Fibroblast of lung (primary cell): ENCODE measurements around the gene CCDC73. TPM values are rescaled to one million over a fixed set of nuclear protein-coding genes. Genes with fewer than 3 reads are reported as not detected.
A peak's percentile ranks its signal among the peaks of the same experiment; 100 is the strongest.

Experiments used
- DNase-seq, 2 donors: peaks; one replicate each; pipeline versions ENCODE4 v3.0.0 to v3.0.0-alpha.2; 2010; ENCODE audit warnings: low read depth in 2 of 2
- H2AFZ ChIP-seq: 2 replicates; pipeline ENCODE4 v1.5.1; 2012; ENCODE audit warnings: low read length, control low read depth, inconsistent platforms
- H3K27ac ChIP-seq: 2 replicates; pipeline ENCODE4 v1.5.1; 2011; ENCODE audit warnings: low read length, control low read depth; ENCODE audit not compliant: insufficient read depth
- H3K27me3 ChIP-seq: 2 replicates; pipeline ENCODE4 v1.5.1; 2011; ENCODE audit warnings: mild to moderate bottlenecking, low read length; ENCODE audit not compliant: control insufficient read depth, insufficient read depth
- H3K36me3 ChIP-seq: 2 replicates; pipeline ENCODE4 v1.5.1; 2011; ENCODE audit warnings: low read length; ENCODE audit not compliant: control insufficient read depth, insufficient read depth
- H3K4me1 ChIP-seq: 2 replicates; pipeline ENCODE4 v1.5.1; 2011; ENCODE audit warnings: low read length; ENCODE audit not compliant: control insufficient read depth, insufficient read depth; ENCODE audit errors: extremely low read depth
- H3K4me2 ChIP-seq: 2 replicates; pipeline ENCODE4 v1.5.1; 2011; ENCODE audit warnings: low read length, control low read depth; ENCODE audit not compliant: insufficient read depth; ENCODE audit errors: extremely low read depth
- H3K4me3 ChIP-seq, 4 experiments: fragments of 200-600 bp in 1 of 4; sonication (generic) in 1 of 4; replicated peaks in 1 of 4; 2 replicates each; pipeline ENCODE4 v1.5.1; 2011 to 2016; ENCODE audit warnings: low read length in 4 of 4, low read depth in 3 of 4, mild to moderate bottlenecking in 3 of 4, control low read depth in 2 of 4, inconsistent platforms in 1 of 4, mixed read lengths in 1 of 4; ENCODE audit not compliant: insufficient read depth in 1 of 4; ENCODE audit errors: control extremely low read depth in 1 of 4
- H3K79me2 ChIP-seq: 2 replicates; pipeline ENCODE4 v1.5.1; 2012; ENCODE audit warnings: mild to moderate bottlenecking, low read length, inconsistent platforms; ENCODE audit not compliant: control insufficient read depth, insufficient read depth
- H3K9ac ChIP-seq: 2 replicates; pipeline ENCODE4 v1.5.1; 2011; ENCODE audit warnings: mild to moderate bottlenecking, low read length, control low read depth; ENCODE audit not compliant: insufficient read depth
- H3K9me3 ChIP-seq: 2 replicates; pipeline ENCODE4 v1.5.1; 2012; ENCODE audit warnings: low read depth, low read length; ENCODE audit not compliant: control insufficient read depth, insufficient read depth
- H4K20me1 ChIP-seq: 2 replicates; pipeline ENCODE4 v1.5.1; 2011; ENCODE audit warnings: low read length; ENCODE audit not compliant: control insufficient read depth, insufficient read depth; ENCODE audit errors: extremely low read depth
- EZH2 ChIP-seq: IDR thresholded peaks from 2 replicates; pipeline ENCODE4 v1.5.1; 2012; ENCODE audit warnings: low read length, control low read depth, mild to moderate bottlenecking; ENCODE audit errors: missing control alignments
- polyA plus RNA-seq, 2 donors: library from polyadenylated mRNA; depleted of rRNA in 1 of 2; stranded (reverse) in 1 of 2; unstranded in 1 of 2; fragments of >200 nt; gene quantifications; 2 replicates each; pipeline ENCODE4 v1.2.1, GENCODE V29; 2011 to 2012; ENCODE audit warnings: missing spikeins in 1 of 2
- total RNA-seq: library from RNA; depleted of rRNA; stranded (reverse); fragments of >200 nt; gene quantifications from 2 replicates; pipeline ENCODE4 v1.2.1, GENCODE V29; 2014
- TF ChIP-seq, protein P1 (sequence below), 2 donors: IDR thresholded peaks in 1 of 2; conservative IDR thresholded peaks in 1 of 2; 1 replicate in 1 of 2; 2 replicates in 1 of 2; pipeline ENCODE4 v1.5.1; 2011 to 2012; ENCODE audit warnings: low read length in 2 of 2, control low read depth in 1 of 2, inconsistent platforms in 1 of 2, low read depth in 1 of 2, mild to moderate bottlenecking in 1 of 2

The CCDC73 gene
- total and polyA plus RNA-seq, 2 donors (not counting 1 experiment from before 2014, with no cell fraction given) = under 0.01 TPM; not detected in 1

DNA sequence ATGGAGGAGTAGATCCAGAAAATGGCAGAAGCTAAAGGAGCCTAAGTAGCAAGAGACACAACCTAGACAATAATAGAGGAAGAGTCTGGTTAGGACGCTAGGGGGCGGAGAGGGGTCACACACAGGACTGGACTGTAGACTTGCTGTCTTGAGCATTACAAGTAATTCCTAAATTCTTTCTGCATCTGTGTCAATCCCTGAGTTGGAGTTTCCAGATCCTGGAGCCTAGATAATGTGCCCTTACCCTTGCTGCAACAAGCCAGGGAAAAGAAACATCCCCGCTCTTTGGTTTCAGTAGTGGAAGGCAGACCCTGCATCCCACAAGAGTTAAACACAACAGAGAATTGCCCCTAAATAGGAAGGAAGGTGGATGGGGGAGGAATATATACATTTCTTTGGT lies 14.9 kb upstream of the CCDC73 start:
- no peak for TF ChIP-seq EZH2
- TF ChIP-seq, protein P1, sequence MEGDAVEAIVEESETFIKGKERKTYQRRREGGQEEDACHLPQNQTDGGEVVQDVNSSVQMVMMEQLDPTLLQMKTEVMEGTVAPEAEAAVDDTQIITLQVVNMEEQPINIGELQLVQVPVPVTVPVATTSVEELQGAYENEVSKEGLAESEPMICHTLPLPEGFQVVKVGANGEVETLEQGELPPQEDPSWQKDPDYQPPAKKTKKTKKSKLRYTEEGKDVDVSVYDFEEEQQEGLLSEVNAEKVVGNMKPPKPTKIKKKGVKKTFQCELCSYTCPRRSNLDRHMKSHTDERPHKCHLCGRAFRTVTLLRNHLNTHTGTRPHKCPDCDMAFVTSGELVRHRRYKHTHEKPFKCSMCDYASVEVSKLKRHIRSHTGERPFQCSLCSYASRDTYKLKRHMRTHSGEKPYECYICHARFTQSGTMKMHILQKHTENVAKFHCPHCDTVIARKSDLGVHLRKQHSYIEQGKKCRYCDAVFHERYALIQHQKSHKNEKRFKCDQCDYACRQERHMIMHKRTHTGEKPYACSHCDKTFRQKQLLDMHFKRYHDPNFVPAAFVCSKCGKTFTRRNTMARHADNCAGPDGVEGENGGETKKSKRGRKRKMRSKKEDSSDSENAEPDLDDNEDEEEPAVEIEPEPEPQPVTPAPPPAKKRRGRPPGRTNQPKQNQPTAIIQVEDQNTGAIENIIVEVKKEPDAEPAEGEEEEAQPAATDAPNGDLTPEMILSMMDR (conservative IDR thresholded peaks at IDR 0.05 in 1 of 2, IDR thresholded peaks at IDR 0.05 in 1 of 2; ENCODE audit: low read depth in 1 of 2, low read length in 2 of 2) = peak; percentile 88 to 94
- H3K9ac ChIP-seq = no peak overlapping the region
- H2AFZ ChIP-seq = no peak overlapping the region
- no peaks in the 10 kb centered on the region for H3K79me2 ChIP-seq
- H4K20me1 ChIP-seq = no peaks in the 10 kb centered on the region
- no peak overlapping the region for H3K4me3 ChIP-seq
- H3K36me3 ChIP-seq = no peaks in the 10 kb centered on the region
- H3K4me2 ChIP-seq = no peak overlapping the region
- peaks cover 6% of the 10 kb centered on the region for H3K27me3 ChIP-seq
- no peaks in the 10 kb centered on the region for H3K9me3 ChIP-seq
- DNase-seq = peak; percentile 66 to 78
- no peak overlapping the region for H3K27ac ChIP-seq
- no peaks in the 10 kb centered on the region for H3K4me1 ChIP-seq

DNA sequence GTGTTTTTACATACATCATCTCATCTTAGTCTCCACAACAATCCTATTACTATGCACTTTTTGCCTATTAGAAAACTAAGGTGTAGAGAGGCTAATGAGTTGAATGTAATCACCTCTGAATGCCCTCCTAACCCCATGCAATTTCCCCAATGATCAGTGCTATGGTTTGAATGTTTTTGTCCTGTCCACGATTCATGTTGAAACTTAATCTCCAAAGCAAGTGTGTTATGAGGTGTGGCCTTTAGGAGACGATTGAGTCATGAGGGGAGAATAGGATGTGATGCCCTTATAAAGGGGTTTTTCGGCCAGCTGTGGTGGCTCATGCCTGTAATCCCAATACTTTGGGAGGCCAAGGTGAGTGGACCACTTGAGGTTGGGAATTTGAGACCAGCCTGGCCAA lies 2.0 kb upstream of the CCDC73 start:
- Histone ChIP-seq H3K27ac (no peak overlapping the region), H4K20me1 (no peaks in the 10 kb centered on the region), H3K4me1 (no peaks in the 10 kb centered on the region), H3K36me3 (no peaks in the 10 kb centered on the region), H2AFZ (no peak overlapping the region), H3K4me2 (no peak overlapping the region), H3K9me3 (no peaks in the 10 kb centered on the region), H3K79me2 (no peaks in the 10 kb centered on the region), H3K4me3 (no peak overlapping the region), H3K9ac (no peak overlapping the region), H3K27me3 (no peaks in the 10 kb centered on the region)
- no peak for TF ChIP-seq EZH2
- TF ChIP-seq, protein P1 (conservative IDR thresholded peaks at IDR 0.05 in 1 of 2, IDR thresholded peaks at IDR 0.05 in 1 of 2; ENCODE audit: low read depth in 1 of 2, low read length in 2 of 2) = no peak
- no peak for DNase-seq

DNA sequence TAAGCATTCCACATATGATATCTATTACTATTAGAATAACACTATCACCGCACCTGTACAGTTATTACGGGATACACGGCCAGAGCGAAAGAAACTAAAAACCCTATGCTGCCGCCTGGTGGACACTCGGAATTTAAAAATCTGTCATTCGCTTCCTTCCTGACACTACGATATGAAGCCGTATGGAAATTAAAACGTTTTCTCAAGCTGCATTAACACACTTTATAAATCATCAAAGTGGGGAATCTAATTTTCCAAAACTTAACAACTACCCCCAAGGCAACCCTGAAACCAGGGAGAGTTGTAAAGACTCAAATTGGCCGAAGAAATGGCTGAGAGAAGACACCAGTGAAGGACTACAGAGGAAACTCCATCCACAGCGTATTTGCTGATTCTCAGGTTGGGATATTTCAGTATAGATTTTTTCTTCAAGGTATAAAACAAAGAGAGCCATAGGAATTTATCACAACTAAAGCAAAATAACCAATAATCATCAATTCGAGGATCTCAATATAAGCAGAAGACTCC lies 1.4 kb downstream of the CCDC73 start:
- Histone ChIP-seq H3K27me3 (no peaks in the 10 kb centered on the region), H2AFZ (peak overlapping the region; percentile 84), H3K9ac (no peak overlapping the region), H4K20me1 (no peaks in the 10 kb centered on the region), H3K9me3 (no peaks in the 10 kb centered on the region), H3K4me1 (no peaks in the 10 kb centered on the region), H3K4me2 (peak overlapping the region; percentile 73), H3K4me3 (peak overlapping the region in 1 of 4 experiments; percentile 1), H3K79me2 (no peaks in the 10 kb centered on the region), H3K36me3 (no peaks in the 10 kb centered on the region), H3K27ac (no peak overlapping the region)
- TF ChIP-seq EZH2 = no peak
- TF ChIP-seq, protein P1 (conservative IDR thresholded peaks at IDR 0.05 in 1 of 2, IDR thresholded peaks at IDR 0.05 in 1 of 2; ENCODE audit: low read depth in 1 of 2, low read length in 2 of 2) = peak; percentile 74 to 90
- DNase-seq = peak; percentile 12 to 42
